ENCODE data around the gene KDF1.

KDF1 gene

DNA sequence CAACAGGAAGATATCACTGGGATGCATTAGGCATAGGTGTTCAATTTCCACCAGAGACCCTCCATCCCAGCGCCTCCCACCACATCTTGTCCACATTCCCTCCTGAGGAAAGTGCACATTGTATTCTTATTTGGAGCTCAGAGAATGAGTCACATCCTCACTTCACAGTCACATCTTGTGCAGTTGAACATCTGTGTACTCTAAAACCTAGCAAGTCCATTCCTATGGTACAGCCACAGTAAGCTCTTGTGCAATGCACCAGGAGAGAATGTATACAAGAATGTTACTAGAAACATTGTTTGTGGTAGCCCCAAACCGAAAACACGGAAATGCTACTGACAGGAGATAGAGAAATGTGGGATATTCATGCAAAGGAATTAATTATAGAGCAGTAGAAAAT is 1.6 kb upstream of the KDF1 start:
- ATAC-seq (ENCODE audit: insufficient read depth, low read depth) (no peak), DNase-seq (no peak)
- no peaks in the 10 kb centered on the region for H4K20me1 ChIP-seq (ENCODE audit: insufficient read depth, low read length)
- no peak for TF ChIP-seq EZH2 (IDR thresholded peaks at IDR 0.05; ENCODE audit: borderline replicate concordance, low read depth, low read length, severe bottlenecking)
- TF ChIP-seq CTCF (IDR thresholded peaks at IDR 0.05; ENCODE audit: borderline replicate concordance, extremely low read depth, low read length, poor library complexity, severe bottlenecking) = no peak
- no peak overlapping the region for H3K27ac ChIP-seq (ENCODE audit: low read length)
- H3K9me3 ChIP-seq (ENCODE audit: insufficient read depth, low read length, severe bottlenecking) = no peaks in the 10 kb centered on the region
- no peaks in the 10 kb centered on the region for H3K27me3 ChIP-seq (ENCODE audit: insufficient read depth, low read length, poor library complexity)
- no peak overlapping the region for H2AFZ ChIP-seq (ENCODE audit: low read depth, low read length)
- no peaks in the 10 kb centered on the region for H3K36me3 ChIP-seq (ENCODE audit: insufficient read depth, low read length)
- H3K9ac ChIP-seq (ENCODE audit: low read depth, low read length) = no peak overlapping the region
- H3K4me2 ChIP-seq (ENCODE audit: insufficient read depth, low read length) = no peak overlapping the region
- H3K4me1 ChIP-seq (ENCODE audit: insufficient read depth, low read length) = no peaks in the 10 kb centered on the region
- no peaks in the 10 kb centered on the region for H3K79me2 ChIP-seq (ENCODE audit: insufficient read depth, low read length)
- no peak overlapping the region for H3K4me3 ChIP-seq (ENCODE audit: low read depth in 1 of 2, low read length in 2 of 2)

DNA sequence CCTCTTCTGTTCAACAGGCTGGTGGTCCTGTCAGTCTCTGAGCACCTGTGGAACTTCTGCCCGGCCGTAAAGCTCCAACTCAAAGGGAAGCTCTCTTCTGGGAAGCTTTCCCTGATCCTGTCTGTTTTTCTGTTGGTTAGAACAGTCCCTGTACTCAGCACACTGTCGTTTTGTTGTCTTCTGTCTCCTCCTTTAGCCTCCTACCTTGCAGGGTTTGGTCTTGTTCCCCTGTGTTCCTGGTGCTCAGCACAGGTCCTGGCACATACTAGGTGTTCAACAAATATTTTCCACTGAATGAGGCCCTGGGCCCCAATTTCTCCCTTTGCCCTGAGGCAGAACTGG is 328 bp upstream of the KDF1 start:
- Histone ChIP-seq H3K27me3 (ENCODE audit: insufficient read depth, low read length, poor library complexity) (no peaks in the 10 kb centered on the region), H3K36me3 (ENCODE audit: insufficient read depth, low read length) (no peaks in the 10 kb centered on the region), H3K4me3 (ENCODE audit: low read depth in 1 of 2, low read length in 2 of 2) (no peak overlapping the region), H3K9me3 (ENCODE audit: insufficient read depth, low read length, severe bottlenecking) (no peaks in the 10 kb centered on the region), H3K9ac (ENCODE audit: low read depth, low read length) (no peak overlapping the region), H3K4me2 (ENCODE audit: insufficient read depth, low read length) (no peak overlapping the region), H2AFZ (ENCODE audit: low read depth, low read length) (no peak overlapping the region), H4K20me1 (ENCODE audit: insufficient read depth, low read length) (no peaks in the 10 kb centered on the region), H3K27ac (ENCODE audit: low read length) (no peak overlapping the region), H3K4me1 (ENCODE audit: insufficient read depth, low read length) (no peaks in the 10 kb centered on the region), H3K79me2 (ENCODE audit: insufficient read depth, low read length) (no peaks in the 10 kb centered on the region)
- ATAC-seq (ENCODE audit: insufficient read depth, low read depth) (no peak), DNase-seq (no peak)
- TF ChIP-seq CTCF (IDR thresholded peaks at IDR 0.05; ENCODE audit: borderline replicate concordance, extremely low read depth, low read length, poor library complexity, severe bottlenecking) (no peak), EZH2 (IDR thresholded peaks at IDR 0.05; ENCODE audit: borderline replicate concordance, low read depth, low read length, severe bottlenecking) (no peak)

- H3K27me3 ChIP-seq (ENCODE audit: insufficient read depth, low read length, poor library complexity) = no peaks in the 10 kb centered on the region
- no peak overlapping the region for H3K4me2 ChIP-seq (ENCODE audit: insufficient read depth, low read length)
- ATAC-seq (ENCODE audit: insufficient read depth, low read depth) (no peak), DNase-seq (no peak)
- no peak overlapping the region for H3K27ac ChIP-seq (ENCODE audit: low read length)
- H3K79me2 ChIP-seq (ENCODE audit: insufficient read depth, low read length) = no peaks in the 10 kb centered on the region
- H3K4me1 ChIP-seq (ENCODE audit: insufficient read depth, low read length) = no peaks in the 10 kb centered on the region
- no peaks in the 10 kb centered on the region for H4K20me1 ChIP-seq (ENCODE audit: insufficient read depth, low read length)
- no peaks in the 10 kb centered on the region for H3K36me3 ChIP-seq (ENCODE audit: insufficient read depth, low read length)
- no peak overlapping the region for H2AFZ ChIP-seq (ENCODE audit: low read depth, low read length)
- no peak overlapping the region for H3K4me3 ChIP-seq (ENCODE audit: low read depth in 1 of 2, low read length in 2 of 2)
- H3K9me3 ChIP-seq (ENCODE audit: insufficient read depth, low read length, severe bottlenecking) = no peaks in the 10 kb centered on the region
- no peak overlapping the region for H3K9ac ChIP-seq (ENCODE audit: low read depth, low read length)
- no peak for TF ChIP-seq CTCF (IDR thresholded peaks at IDR 0.05; ENCODE audit: borderline replicate concordance, extremely low read depth, low read length, poor library complexity, severe bottlenecking)
- TF ChIP-seq EZH2 (IDR thresholded peaks at IDR 0.05; ENCODE audit: borderline replicate concordance, low read depth, low read length, severe bottlenecking) = no peak
Measured at GRCh38 chr1:26959270-26959669, 998 bp downstream of the KDF1 start.

DNA sequence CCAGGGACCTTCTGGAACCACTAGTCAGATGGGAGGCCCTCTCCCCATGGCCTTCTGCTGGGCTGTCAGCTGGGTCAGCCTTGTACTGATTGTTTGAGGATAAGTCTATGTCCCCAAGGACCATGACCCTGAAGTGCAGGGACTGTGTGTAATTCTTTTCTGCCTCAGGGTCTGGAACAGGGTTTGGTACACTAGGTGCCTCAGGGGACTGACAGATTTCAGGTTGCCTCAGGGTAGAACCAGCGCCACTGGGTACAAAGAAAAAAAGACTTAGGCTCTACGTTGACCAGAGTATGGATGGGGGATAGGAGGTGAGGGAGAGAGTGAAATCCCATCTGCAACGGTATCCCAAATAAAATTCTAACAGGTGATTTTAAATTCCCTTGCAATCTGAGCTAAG is 3.0 kb downstream of the KDF1 start:
- Histone ChIP-seq H3K27ac (ENCODE audit: low read length) (no peak overlapping the region), H3K4me2 (ENCODE audit: insufficient read depth, low read length) (no peak overlapping the region), H3K4me3 (ENCODE audit: low read depth in 1 of 2, low read length in 2 of 2) (no peak overlapping the region), H3K36me3 (ENCODE audit: insufficient read depth, low read length) (no peaks in the 10 kb centered on the region), H3K27me3 (ENCODE audit: insufficient read depth, low read length, poor library complexity) (no peaks in the 10 kb centered on the region), H3K4me1 (ENCODE audit: insufficient read depth, low read length) (no peaks in the 10 kb centered on the region), H2AFZ (ENCODE audit: low read depth, low read length) (no peak overlapping the region), H3K9ac (ENCODE audit: low read depth, low read length) (no peak overlapping the region), H3K9me3 (ENCODE audit: insufficient read depth, low read length, severe bottlenecking) (no peaks in the 10 kb centered on the region), H3K79me2 (ENCODE audit: insufficient read depth, low read length) (no peaks in the 10 kb centered on the region), H4K20me1 (ENCODE audit: insufficient read depth, low read length) (no peaks in the 10 kb centered on the region)
- no peak for ATAC-seq (ENCODE audit: insufficient read depth, low read depth)
- no peak for DNase-seq
- TF ChIP-seq EZH2 (IDR thresholded peaks at IDR 0.05; ENCODE audit: borderline replicate concordance, low read depth, low read length, severe bottlenecking) (no peak), CTCF (IDR thresholded peaks at IDR 0.05; ENCODE audit: borderline replicate concordance, extremely low read depth, low read length, poor library complexity, severe bottlenecking) (no peak)

Data from DND-41 (cell line).